GM12872 (cell line): Measurements from ENCODE around the gene DLG2.

ENCODE experiments used
- TF ChIP-seq, protein P1 (sequence below): IDR thresholded peaks from 3 replicates; pipeline ENCODE4 v1.5.1; 2011; ENCODE audit warnings: low read depth, mild to moderate bottlenecking, low read length, moderate library complexity; ENCODE audit not compliant: insufficient read depth

The DLG2 gene

DNA sequence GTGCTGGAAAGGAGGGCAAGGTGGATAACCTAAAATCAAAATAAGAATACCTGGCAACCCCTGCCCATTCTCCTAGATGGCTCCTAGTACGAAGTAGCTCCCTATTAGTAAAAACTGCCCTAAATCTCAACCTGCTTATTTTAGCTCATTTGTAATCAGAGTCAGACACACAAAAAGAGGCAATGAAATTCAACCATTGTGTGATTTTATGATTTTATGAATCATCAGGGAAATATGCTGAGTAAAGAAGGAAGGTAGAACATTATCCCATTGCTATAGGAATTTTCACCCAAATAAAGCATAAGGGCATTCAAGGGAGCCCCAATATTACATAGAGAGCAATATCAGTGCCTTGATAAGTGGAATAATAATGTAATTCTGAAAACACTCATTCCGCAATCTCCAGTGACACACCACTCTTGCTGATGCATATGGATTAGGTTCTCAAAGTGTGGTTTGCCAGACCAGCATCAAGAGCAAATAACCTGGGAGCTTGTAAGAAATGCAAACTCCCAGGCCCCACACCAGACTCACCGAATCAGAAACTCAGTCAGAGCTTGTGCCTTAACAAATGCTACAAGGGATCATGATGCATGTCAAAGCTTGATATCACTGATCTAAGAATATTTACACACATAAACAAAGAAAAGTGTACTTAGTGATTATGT is 789.6 kb downstream of the DLG2 start:
- TF ChIP-seq, protein P1, sequence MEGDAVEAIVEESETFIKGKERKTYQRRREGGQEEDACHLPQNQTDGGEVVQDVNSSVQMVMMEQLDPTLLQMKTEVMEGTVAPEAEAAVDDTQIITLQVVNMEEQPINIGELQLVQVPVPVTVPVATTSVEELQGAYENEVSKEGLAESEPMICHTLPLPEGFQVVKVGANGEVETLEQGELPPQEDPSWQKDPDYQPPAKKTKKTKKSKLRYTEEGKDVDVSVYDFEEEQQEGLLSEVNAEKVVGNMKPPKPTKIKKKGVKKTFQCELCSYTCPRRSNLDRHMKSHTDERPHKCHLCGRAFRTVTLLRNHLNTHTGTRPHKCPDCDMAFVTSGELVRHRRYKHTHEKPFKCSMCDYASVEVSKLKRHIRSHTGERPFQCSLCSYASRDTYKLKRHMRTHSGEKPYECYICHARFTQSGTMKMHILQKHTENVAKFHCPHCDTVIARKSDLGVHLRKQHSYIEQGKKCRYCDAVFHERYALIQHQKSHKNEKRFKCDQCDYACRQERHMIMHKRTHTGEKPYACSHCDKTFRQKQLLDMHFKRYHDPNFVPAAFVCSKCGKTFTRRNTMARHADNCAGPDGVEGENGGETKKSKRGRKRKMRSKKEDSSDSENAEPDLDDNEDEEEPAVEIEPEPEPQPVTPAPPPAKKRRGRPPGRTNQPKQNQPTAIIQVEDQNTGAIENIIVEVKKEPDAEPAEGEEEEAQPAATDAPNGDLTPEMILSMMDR, result no peak

DNA sequence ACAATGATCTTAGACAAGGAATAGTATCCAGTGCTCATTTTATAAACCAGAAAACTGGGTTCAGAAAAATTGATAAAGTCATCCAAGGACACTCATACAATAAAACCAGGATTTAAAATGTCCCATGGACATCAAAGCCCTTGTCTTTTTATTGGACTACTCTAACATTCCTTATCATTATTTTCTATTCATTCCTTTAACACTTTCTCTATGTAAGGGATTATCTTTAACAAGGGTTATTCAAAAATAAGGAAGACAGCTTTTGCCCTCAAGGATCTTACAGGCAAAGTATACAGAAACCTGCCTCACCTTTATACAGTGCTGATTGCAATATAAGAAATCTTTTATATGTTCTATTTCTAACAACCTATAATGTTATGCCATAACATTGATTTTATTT is 790.8 kb downstream of the DLG2 start:
- TF ChIP-seq, protein P1, result no peak

GRCh38 chr11:84833488-84834088 is 793.6 kb downstream of the DLG2 start:
- TF ChIP-seq, protein P1, result no peak

DNA sequence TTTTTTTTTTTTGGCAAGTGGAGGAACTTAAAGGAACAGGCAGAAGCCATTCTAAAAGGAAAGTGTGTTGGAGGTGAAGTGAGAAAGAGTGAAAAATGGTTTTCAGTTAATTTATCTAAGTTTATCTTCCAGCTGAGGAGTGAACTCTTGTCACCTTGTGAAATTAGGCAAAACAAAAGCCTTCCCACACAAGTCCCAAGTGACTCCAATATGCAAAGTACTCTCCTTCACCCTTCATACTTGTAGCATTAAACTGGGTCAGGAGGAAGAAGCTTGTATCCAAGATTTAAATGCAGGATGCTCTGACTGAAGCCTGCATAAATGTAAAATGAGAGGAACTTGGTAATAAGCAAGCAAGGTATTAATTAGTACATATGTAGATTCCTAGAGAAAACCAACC is 796.8 kb downstream of the DLG2 start:
- TF ChIP-seq, protein P1, result no peak

- TF ChIP-seq, protein P1, result no peak
Observed at GRCh38 chr11:84829162-84829561, 798.0 kb downstream of the DLG2 start.

- TF ChIP-seq, protein P1, result no peak
Observed at GRCh38 chr11:84828616-84829015, 798.5 kb downstream of the DLG2 start.

DNA sequence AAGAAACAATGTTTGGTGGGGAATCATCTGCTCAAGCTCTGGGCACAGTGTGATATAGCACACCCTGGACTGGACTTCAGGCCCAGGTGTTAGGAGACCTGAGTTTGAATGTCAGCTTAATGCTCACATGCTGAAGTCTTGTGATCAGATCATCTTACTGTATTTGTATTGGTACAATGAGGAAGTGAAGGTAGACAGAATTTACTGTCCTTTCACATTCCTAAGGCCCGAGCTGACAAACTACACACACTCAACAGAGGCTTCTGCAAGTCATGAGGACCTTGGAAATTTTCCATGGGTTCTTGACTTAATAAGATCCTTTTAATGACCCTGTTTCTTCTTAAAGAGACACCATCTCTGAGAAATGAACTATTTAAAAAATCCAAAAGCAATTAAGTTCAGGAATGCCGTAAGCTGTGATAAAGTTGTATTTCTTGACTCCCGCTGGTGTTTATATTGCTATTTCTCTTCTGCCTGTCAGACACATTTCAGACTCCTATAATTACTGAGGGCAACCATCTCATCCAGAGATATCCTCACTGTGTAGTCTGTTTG is 802.0 kb downstream of the DLG2 start:
- TF ChIP-seq, protein P1, result no peak
